Measurements from ENCODE around the gene TMEM120A. TPM values are rescaled to one million over a fixed set of nuclear protein-coding genes. Genes with fewer than 3 reads are reported as not detected.
"Not testable (repeated sequence)": the region's sequence is repeated elsewhere in the genome, so short reads cannot be mapped to it uniquely, and the experiment has no call there.

Gene TMEM120A
- total and polyA plus RNA-seq, 5 experiments from 2014 or later, result 12.2 to 31.4 (median 15.6) TPM

DNA sequence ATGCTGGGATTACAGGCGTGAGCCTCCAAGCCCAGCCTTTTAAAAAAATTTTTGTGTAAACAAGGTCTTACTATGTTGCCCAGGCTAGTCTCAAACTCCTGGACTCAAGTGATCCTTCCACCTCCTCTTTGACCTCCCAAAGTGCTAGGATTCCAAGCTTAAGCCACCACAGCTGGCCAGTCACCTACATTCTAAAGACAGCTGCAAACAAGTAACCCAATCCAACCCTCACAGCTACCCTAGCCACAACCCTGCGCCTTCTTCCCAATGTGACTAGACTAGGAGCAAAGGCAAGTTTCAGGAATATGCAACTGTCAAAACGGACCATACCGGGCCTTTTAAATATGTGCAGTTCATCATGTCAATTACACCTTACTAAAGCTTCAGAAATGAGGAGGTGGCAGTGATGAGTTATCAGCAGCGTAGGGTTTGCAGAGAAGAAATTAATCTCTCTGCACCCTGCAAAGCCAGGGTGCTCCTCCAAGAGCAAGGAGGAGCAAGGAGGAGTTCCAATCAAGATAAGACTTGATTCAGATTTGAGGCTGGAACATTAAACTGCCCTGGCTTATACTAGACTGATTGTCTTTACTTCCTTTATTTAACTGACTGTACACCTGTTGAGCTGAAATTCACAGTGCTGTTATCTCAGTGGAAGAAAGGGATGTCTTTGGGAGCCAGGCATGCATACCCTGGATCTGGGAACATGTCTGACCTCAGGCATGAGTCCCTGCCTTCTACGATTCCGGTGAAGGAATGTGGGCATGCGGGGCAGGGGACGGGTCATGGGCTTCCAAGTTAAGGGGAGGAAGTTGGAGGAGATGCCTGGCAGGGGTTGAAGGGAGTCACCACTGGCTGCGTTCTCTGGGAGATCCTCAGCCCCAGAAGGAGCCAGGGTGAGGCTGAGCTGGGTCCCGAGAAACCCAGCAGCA is 15.5 kb upstream of the TMEM120A start:
- Mint-ChIP-seq H3K27me3 (peaks cover 0 to 5% (median 0%) of the 10 kb centered on the region in 5 donors), H3K9me3 (no peaks in the 10 kb centered on the region), H3K27ac (peak overlapping the region in 6 of 10 donors; percentile 9 to 88 (median 78)), H3K4me3 (peak overlapping the region in 9 of 10 donors; percentile 61 to 89 (median 74)), H3K36me3 (peaks cover 0 to 40% (median 30%) of the 10 kb centered on the region in 3 donors), H3K4me1 (peaks cover 18 to 40% (median 31%) of the 10 kb centered on the region in 4 donors)
- DNase-seq, result no peak
- no peak for ATAC-seq
- POLR2A ChIA-PET, result interaction anchor here (1.1 to 1.6 kb wide), 4 partner anchors 10 to 131 kb away, joined by 3 to 5 read pairs (median 3); partner anchors contain the start of gene RHBDD2

GRCh38 chr7:76008156-76008687 is 13.8 kb upstream of the TMEM120A start:
- peaks cover 0 to 38% (median 26%) of the 10 kb centered on the region in 3 donors for H3K36me3 Mint-ChIP-seq
- DNase-seq, result peak in 2 of 10 donors; percentile 10 to 15

DNA sequence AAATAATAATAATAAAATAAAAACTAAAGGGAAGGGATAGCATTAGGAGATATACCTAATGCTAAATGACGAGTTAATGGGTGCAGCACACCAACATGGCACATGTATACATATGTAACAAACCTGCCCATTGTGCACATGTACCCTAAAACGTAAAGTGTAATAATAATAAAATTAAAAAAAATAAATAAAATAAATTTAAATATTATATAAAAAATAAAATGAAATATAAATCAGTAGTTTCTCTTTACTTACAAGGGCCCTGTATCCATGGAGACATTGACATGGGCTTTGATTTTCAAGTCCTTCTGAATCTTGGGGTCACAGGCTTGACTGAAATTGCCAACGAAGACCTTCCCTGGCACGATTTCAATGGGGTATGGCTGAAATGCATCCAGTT is 10.6 kb upstream of the TMEM120A start:
- H3K9me3 Mint-ChIP-seq, H3K4me3 Mint-ChIP-seq, DNase-seq, ATAC-seq, H3K27me3 Mint-ChIP-seq, H3K27ac Mint-ChIP-seq: not testable (repeated sequence)
- peaks cover 15 to 21% (median 20%) of the 10 kb centered on the region in 4 donors for H3K4me1 Mint-ChIP-seq
- peaks cover 0 to 39% (median 11%) of the 10 kb centered on the region in 3 donors for H3K36me3 Mint-ChIP-seq
- POLR2A ChIA-PET, result interaction anchor here (0.6 kb wide), 1 partner anchor 19 kb away, joined by 3 read pairs; no protein-coding TSS in a partner anchor

More at GRCh38 chr7:76008156-76008687, 13.8 kb upstream of the TMEM120A start:
- Mint-ChIP-seq H3K4me3 (peak overlapping the region; percentile 11 to 77 (median 70)), H3K9me3 (no peaks in the 10 kb centered on the region), H3K27me3 (peaks cover 0 to 2% (median 0%) of the 10 kb centered on the region in 5 donors), H3K4me1 (peaks cover 18 to 40% (median 31%) of the 10 kb centered on the region in 4 donors), H3K27ac (peak overlapping the region in 6 of 10 donors; percentile 16 to 88 (median 78))
- peak in 1 of 2 donors; percentile 43 for ATAC-seq
- POLR2A ChIA-PET, result interaction anchor here (1.6 kb wide), 1 partner anchor 12 kb away, joined by 3 read pairs; no protein-coding TSS in a partner anchor

GRCh38 chr7:76003351-76003750 is 9.0 kb upstream of the TMEM120A start:
- DNase-seq, result no peak
- no peak for ATAC-seq
- Mint-ChIP-seq H3K4me1 (peaks cover 3 to 7% (median 4%) of the 10 kb centered on the region in 4 donors), H3K27me3 (no peaks in the 10 kb centered on the region), H3K9me3 (no peaks in the 10 kb centered on the region), H3K4me3 (no peak overlapping the region), H3K27ac (no peak overlapping the region), H3K36me3 (peaks cover 0 to 49% (median 14%) of the 10 kb centered on the region in 3 donors)
- POLR2A ChIA-PET, result no interaction called here

- H3K36me3 Mint-ChIP-seq, result peaks cover 0 to 47% (median 14%) of the 10 kb centered on the region in 3 donors
- no peaks in the 10 kb centered on the region for H3K9me3 Mint-ChIP-seq
- H3K4me3 Mint-ChIP-seq, result no peak overlapping the region
- H3K27ac Mint-ChIP-seq, result no peak overlapping the region
- DNase-seq (no peak), ATAC-seq (no peak)
- no peaks in the 10 kb centered on the region for H3K27me3 Mint-ChIP-seq
- H3K4me1 Mint-ChIP-seq, result peaks cover 0 to 3% (median 0%) of the 10 kb centered on the region in 4 donors
- POLR2A ChIA-PET, result no interaction called here
Observed at GRCh38 chr7:76002822-76003221, 8.4 kb upstream of the TMEM120A start.

DNA sequence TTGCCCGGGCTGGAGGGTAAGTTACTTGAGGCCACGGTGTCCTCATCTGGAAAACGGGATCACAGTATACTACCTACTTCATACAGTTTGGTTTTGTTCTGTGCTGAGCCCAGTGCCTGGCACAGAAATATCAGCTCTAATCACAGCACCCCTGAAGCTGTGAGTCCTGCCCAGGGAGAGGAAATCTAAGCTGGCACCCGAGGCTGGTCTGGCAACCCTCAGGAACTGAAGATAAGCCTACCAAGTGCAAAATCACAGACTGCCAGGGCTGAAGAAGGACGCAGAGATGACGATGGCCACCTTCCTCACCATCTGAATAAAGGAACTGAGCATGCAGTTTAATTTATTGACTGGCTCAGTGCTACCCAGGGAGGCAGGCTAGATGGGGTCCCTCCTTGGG is 7.7 kb upstream of the TMEM120A start:
- POLR2A ChIA-PET, result no interaction called here
- no peak overlapping the region for H3K27ac Mint-ChIP-seq

GRCh38 chr7:76000566-76000965 is 6.2 kb upstream of the TMEM120A start:
- DNase-seq (no peak), ATAC-seq (no peak)
- POLR2A ChIA-PET, result no interaction called here
- no peak overlapping the region for H3K4me3 Mint-ChIP-seq
- H3K27ac Mint-ChIP-seq, result no peak overlapping the region
- no peaks in the 10 kb centered on the region for H3K27me3 Mint-ChIP-seq
- peaks cover 6 to 22% (median 12%) of the 10 kb centered on the region in 4 donors for H3K4me1 Mint-ChIP-seq
- H3K36me3 Mint-ChIP-seq, result peaks cover 0 to 43% (median 14%) of the 10 kb centered on the region in 3 donors
- no peaks in the 10 kb centered on the region for H3K9me3 Mint-ChIP-seq

More for the DNA sequence above, 7.7 kb upstream of the TMEM120A start:
- Mint-ChIP-seq H3K27me3 (no peaks in the 10 kb centered on the region), H3K9me3 (no peaks in the 10 kb centered on the region), H3K4me1 (peaks cover 3 to 9% (median 4%) of the 10 kb centered on the region in 4 donors), H3K36me3 (peaks cover 0 to 47% (median 14%) of the 10 kb centered on the region in 3 donors), H3K4me3 (no peak overlapping the region)
- DNase-seq (no peak), ATAC-seq (no peak)

DNA sequence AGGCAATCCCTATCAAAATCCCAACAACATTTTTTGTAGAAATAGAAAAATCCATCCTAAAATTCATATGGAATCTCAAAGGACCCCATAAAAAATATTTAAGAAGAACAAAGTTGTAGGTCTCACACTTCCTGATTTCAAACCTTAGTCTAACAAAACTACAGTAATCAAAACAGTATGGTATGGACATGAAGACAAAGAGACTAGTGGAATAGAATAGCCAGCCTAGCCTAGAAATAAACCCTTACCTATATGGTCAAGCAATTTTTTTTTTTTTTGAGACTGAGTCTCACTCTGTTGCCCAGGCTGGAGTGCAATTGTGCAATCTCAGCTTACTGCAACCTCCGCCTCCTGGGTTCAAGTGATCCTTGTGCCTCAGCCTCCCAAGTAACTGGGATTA is 3.6 kb upstream of the TMEM120A start:
- Mint-ChIP-seq H3K27me3 (no peaks in the 10 kb centered on the region), H3K4me1 (peaks cover 6 to 33% (median 18%) of the 10 kb centered on the region in 4 donors), H3K36me3 (peaks cover 0 to 27% (median 3%) of the 10 kb centered on the region in 3 donors), H3K4me3 (no peak overlapping the region), H3K27ac (no peak overlapping the region), H3K9me3 (no peaks in the 10 kb centered on the region)
- no peak for ATAC-seq
- POLR2A ChIA-PET, result no interaction called here
- no peak for DNase-seq

DNA sequence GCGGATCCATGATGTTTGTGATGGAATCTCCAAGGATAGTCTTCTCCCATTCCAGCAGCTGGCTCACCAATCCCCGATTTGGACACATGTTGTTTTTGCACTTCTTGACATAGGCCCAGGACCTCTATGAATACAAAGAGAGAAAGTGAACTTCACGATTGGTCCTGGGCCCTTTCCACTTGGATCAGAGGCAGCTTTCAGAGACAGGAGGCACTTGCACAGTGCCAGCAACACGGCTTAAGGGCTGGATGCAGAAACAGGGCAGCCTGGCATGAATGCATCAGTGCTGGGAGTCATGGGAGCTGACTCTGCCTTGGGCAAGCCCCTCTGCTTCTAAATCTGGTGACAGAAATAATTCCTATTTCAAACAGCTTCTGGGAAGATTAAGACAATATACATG is 2.1 kb upstream of the TMEM120A start:
- H3K4me3 Mint-ChIP-seq, result peak overlapping the region in 1 of 10 donors; percentile 26
- peaks cover 0 to 19% (median 3%) of the 10 kb centered on the region in 3 donors for H3K36me3 Mint-ChIP-seq
- no peak overlapping the region for H3K27ac Mint-ChIP-seq
- H3K27me3 Mint-ChIP-seq, result no peaks in the 10 kb centered on the region
- ATAC-seq (no peak), DNase-seq (no peak)
- POLR2A ChIA-PET, result interaction anchor here (0.6 kb wide), 1 partner anchor 119 kb away, joined by 4 read pairs; no protein-coding TSS in a partner anchor
- peaks cover 6 to 33% (median 22%) of the 10 kb centered on the region in 4 donors for H3K4me1 Mint-ChIP-seq
- H3K9me3 Mint-ChIP-seq, result no peaks in the 10 kb centered on the region

DNA sequence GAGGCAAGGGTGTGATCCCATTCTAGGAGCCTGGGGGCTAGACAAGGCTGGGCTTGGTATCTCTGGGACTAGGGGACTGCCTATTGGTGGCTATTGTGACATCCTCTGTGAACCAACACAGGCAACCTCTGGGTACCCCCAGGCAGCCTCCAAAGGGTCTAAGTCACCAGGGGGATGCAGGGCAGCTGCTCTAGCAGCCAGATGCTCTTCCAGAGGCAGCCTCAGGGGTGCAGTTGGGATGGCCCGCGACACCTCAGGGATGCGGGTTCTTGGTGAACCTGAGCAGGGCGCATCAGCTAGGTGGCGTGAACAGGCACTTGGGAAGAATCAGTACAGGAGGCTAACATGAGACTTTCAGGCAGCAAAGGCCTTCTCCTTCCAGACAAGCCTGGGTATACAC is 1.6 kb upstream of the TMEM120A start:
- Mint-ChIP-seq H3K4me3 (peak overlapping the region in 8 of 10 donors; percentile 12 to 70 (median 54)), H3K27ac (peak overlapping the region in 1 of 10 donors; percentile 53), H3K9me3 (no peaks in the 10 kb centered on the region), H3K27me3 (no peaks in the 10 kb centered on the region), H3K4me1 (peaks cover 7 to 33% (median 22%) of the 10 kb centered on the region in 4 donors), H3K36me3 (peaks cover 0 to 16% (median 3%) of the 10 kb centered on the region in 3 donors)
- POLR2A ChIA-PET, result interaction anchor here (1.8 kb wide), 1 partner anchor 51 kb away, joined by 7 read pairs; the partner anchor contains the start of genes MDH2 and STYXL1
- no peak for DNase-seq
- no peak for ATAC-seq

DNA sequence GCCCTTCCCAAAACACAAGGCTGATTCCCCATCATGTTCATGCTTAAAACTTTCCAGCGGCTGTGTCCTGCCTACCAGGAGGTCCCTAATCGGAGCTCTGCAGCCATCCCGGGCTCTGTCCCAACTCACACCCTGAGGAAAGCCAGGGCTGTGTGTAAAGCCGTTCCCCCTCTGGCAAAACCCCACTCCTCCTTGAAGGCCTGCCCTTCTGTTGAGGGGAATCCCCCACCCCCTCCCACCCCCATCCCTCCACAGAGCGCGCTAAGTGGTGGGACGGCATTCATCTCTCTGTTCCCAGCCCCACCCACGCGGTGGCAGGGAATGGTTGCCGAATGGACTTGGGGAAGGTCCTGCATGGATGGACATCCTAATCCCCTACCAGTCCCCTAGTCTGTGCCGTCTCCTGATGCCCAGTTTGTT is 667 bp upstream of the TMEM120A start:
- no peak for DNase-seq
- Mint-ChIP-seq H3K4me3 (peak overlapping the region; percentile 59 to 84 (median 72)), H3K9me3 (no peaks in the 10 kb centered on the region), H3K36me3 (peaks cover 0 to 13% (median 3%) of the 10 kb centered on the region in 3 donors), H3K27me3 (no peaks in the 10 kb centered on the region), H3K27ac (peak overlapping the region in 1 of 10 donors; percentile 86), H3K4me1 (peaks cover 13 to 40% (median 27%) of the 10 kb centered on the region in 4 donors)
- POLR2A ChIA-PET, result interaction anchor here (0.7 to 4.1 kb wide), 4 partner anchors 52 to 117 kb away, joined by 3 to 18 read pairs (median 6); partner anchors contain the start of genes MDH2, POR and STYXL1
- no peak for ATAC-seq

Data from naive thymus-derived CD8-positive, alpha-beta T cell (primary cell).